Measurements from ENCODE around the gene ANAPC4. TPM values are rescaled to one million over a fixed set of nuclear protein-coding genes. Genes with fewer than 3 reads are reported as not detected.

ANAPC4 gene
- total RNA-seq, 2 experiments from 2014 or later = 45.4 to 48.6 TPM

DNA sequence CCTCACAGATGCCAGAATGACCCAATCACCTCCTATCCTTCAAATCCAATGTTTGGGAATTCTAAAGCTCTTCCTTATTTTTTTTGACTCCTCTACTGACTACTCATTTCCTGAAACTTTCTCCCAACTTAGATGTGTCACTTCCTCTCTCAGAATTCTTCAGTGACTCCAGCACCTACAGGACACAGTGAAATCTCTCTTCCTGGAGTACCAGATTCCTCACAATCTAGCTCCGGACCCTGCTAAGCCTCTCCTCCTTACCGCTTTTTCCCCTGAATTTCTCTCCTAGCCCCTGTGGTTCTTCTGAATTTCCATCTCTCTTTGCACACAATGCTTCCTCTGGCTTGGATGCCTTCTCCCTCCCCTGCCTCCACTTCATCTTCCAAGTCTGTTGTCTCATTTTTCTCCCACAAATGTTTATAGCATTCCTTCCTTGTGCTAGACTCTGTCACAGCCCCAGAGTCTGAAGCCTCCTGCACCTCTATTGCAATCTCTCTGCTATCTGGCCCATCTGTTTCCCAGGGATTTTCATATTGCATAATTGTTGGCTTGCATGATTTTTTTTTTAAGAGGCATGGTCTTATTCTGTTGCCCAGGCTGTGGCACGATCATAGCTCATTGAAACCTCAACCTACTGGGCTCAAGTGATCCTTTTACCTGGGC is 80.1 kb downstream of the ANAPC4 start:
- Mint-ChIP-seq H3K4me3 (no peak overlapping the region), H3K27ac (no peak overlapping the region), H3K4me1 (ENCODE audit: low read depth) (peaks cover 3% of the 10 kb centered on the region), H3K27me3 (ENCODE audit: low read depth) (no peaks in the 10 kb centered on the region), H3K36me3 (ENCODE audit: low read depth) (no peaks in the 10 kb centered on the region), H3K9me3 (ENCODE audit: insufficient read depth) (no peaks in the 10 kb centered on the region)
- POLR2A ChIA-PET = no interaction called here
- CTCF ChIA-PET = no interaction called here
- ATAC-seq (no peak), DNase-seq (no peak)

GRCh38 chr4:25466966-25467697 is 90.1 kb downstream of the ANAPC4 start:
- POLR2A ChIA-PET = no interaction called here
- ATAC-seq (no peak), DNase-seq (no peak)
- Mint-ChIP-seq H3K9me3 (ENCODE audit: insufficient read depth) (no peaks in the 10 kb centered on the region), H3K27me3 (ENCODE audit: low read depth) (no peaks in the 10 kb centered on the region), H3K27ac (no peak overlapping the region), H3K4me1 (ENCODE audit: low read depth) (no peaks in the 10 kb centered on the region), H3K4me3 (no peak overlapping the region), H3K36me3 (ENCODE audit: low read depth) (no peaks in the 10 kb centered on the region)
- CTCF ChIA-PET = no interaction called here

GRCh38 chr4:25467843-25468242 is 90.8 kb downstream of the ANAPC4 start:
- H3K4me1 Mint-ChIP-seq (ENCODE audit: low read depth) = no peaks in the 10 kb centered on the region
- DNase-seq = no peak
- no peaks in the 10 kb centered on the region for H3K27me3 Mint-ChIP-seq (ENCODE audit: low read depth)
- ChIA-PET POLR2A (no interaction called here), CTCF (no interaction called here)
- H3K27ac Mint-ChIP-seq = no peak overlapping the region
- no peak overlapping the region for H3K4me3 Mint-ChIP-seq
- H3K36me3 Mint-ChIP-seq (ENCODE audit: low read depth) = no peaks in the 10 kb centered on the region
- no peak for ATAC-seq
- no peaks in the 10 kb centered on the region for H3K9me3 Mint-ChIP-seq (ENCODE audit: insufficient read depth)

Other genes starting within 250 kb of the ANAPC4 start
- 10 to 100 TPM; 10.8 to 12.5 TPM for gene SEPSECS, start 216.8 kb upstream of the ANAPC4 start, total RNA-seq
- 10 to 100 TPM; 42.2 to 46.1 TPM for gene PI4K2B, start 143.2 kb upstream of the ANAPC4 start, total RNA-seq
- gene ZCCHC4, start 64.5 kb upstream of the ANAPC4 start, total RNA-seq = 10 to 100 TPM; 11.3 to 11.4 TPM

Data from activated CD8-positive, alpha-beta T cell treated with anti-CD3 and anti-CD28 coated beads, Interleukin-2, amount 10 ng/mL, durations not matched to agents 7 days and 5 days (primary cell).